HG02981 (cell line): Measurements from ENCODE around the gene ADH1A.
"Not testable (repeated sequence)": the region's sequence is repeated elsewhere in the genome, so short reads cannot be mapped to it uniquely, and the experiment has no call there.

Experiments used
- ATAC-seq: cut with Tn5 transposase; IDR thresholded peaks from one replicate; pipeline ENCODE4 v1.9.1; 2021; ENCODE audit warnings: mild to moderate bottlenecking, moderate library complexity; ENCODE audit not compliant: unreplicated experiment

The ADH1A gene

GRCh38 chr4:99290848-99291786, at the start of gene ADH1A:
TSS of gene ADH1A (minus strand) at chr4:99290985. CDS start at chr4:99290914, 71 bp downstream.
- no peak for ATAC-seq

GRCh38 chr4:99339172-99339571, 48.4 kb upstream of the ADH1A start:
- no peak for ATAC-seq

DNA sequence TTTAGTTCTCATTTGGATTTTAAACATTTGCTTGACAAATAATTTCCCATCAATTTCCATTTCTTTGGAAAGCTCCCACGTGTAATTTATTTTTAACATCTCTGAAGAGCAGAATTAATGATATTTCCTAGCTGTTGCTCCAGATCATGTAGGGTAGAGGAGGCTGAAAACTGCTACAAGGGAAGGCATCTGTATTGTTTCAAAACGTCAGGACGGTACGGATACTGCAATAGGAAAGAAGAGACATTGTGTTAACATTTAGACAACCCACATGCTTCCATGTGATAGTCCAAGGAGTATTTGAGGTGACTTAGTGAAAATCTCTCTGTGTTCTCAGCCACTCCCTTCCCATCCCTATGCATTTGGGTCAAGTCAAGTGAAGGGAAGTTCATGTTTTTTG, 45.8 kb upstream of the ADH1A start:
- ATAC-seq = no peak

DNA sequence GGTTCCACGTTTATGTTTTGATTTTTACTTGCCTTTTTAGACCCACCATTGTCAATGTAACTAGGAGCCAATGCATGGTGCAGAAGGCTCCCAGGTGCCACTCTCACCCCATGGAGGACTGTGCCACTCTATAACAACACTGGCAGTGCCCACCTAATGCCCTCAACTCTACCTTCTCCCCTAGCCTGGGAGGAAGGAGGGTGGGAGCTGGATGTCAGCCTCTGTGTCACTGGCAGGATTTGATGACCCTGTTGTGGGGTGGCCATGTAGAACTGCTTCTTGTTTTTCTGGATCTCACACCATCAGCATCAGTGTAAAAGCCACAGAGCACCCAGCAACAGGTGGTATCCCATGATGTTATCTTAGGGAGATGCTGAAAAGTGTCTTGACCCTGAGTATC, 44.1 kb upstream of the ADH1A start:
- ATAC-seq = no peak

DNA sequence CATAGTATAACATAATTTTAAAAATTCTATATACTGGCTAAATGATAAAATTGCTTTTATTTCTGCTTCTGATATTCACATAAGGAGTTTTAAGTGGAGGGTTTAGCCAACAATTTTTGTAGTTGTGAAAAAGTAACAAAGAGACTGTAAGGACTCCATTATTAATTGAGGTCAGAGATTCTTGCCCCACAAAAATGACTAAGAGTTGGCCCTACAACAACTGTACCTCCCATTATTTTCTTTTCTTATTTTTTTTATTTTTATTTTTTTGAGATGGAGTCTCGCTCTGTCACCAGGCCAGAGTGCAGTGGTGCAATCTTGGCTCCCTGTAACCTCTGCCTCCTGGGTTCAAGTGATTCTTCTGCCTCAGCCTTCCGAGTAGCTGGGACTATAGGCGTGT, 39.9 kb upstream of the ADH1A start:
- no peak for ATAC-seq

GRCh38 chr4:99329876-99330275, 39.1 kb upstream of the ADH1A start:
- ATAC-seq = no peak

DNA sequence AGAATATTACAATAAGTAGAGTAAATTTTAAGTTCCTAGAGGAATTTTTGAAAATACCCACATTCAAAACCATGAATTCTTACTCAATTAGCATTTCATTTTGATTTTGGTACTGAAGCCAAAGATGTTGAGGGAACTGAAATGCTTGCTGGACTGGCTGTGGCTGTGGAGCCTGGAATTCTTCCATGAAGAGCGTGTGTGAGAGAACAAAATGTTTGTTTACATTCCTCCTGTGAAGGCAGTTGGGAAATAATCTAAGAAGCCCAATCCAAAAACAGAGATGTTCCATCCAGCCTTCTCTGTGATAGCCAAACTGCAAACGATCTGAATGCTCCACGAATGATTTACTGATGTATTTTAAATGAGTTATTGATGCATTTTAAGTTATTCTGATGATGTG, 34.2 kb upstream of the ADH1A start:
- ATAC-seq = no peak

DNA sequence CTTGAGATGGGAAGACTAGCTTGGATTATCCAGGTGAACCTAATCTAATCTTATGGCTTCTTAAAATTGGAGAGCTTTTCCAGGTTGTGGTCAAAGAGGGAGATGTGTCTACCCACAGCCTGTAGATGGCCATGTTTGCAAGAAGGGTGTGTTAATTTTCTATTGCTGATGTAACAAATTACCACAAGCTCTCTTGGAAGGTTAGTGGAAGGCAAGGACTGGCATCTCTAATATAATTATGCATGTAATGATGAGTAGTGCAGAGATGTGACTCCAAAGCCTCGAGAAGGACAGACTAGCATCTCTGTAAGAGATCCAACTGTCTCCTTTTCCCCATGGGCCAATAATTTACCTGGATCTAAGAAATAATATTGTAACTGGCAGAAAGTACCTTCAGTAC, 33.6 kb upstream of the ADH1A start:
- ATAC-seq = no peak

DNA sequence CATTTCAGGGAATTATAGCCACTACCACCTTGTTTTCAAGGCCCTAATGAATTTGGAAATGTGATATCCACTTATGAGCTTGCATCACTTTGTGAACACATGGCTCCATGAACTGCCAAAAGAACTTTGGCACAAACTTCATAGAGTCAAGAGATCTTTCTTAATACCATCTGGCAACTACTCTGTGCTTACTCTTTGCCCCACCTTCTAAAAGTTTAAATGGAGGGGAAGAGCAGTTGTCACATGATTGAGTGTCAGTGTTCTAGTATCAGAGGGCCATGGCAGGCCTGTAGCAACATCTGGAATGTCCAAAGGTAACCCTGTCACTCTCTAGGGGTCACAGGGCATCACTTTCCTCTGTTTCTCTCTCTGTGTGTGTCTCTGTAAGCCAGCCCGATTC, 33.0 kb upstream of the ADH1A start:
- no peak for ATAC-seq

DNA sequence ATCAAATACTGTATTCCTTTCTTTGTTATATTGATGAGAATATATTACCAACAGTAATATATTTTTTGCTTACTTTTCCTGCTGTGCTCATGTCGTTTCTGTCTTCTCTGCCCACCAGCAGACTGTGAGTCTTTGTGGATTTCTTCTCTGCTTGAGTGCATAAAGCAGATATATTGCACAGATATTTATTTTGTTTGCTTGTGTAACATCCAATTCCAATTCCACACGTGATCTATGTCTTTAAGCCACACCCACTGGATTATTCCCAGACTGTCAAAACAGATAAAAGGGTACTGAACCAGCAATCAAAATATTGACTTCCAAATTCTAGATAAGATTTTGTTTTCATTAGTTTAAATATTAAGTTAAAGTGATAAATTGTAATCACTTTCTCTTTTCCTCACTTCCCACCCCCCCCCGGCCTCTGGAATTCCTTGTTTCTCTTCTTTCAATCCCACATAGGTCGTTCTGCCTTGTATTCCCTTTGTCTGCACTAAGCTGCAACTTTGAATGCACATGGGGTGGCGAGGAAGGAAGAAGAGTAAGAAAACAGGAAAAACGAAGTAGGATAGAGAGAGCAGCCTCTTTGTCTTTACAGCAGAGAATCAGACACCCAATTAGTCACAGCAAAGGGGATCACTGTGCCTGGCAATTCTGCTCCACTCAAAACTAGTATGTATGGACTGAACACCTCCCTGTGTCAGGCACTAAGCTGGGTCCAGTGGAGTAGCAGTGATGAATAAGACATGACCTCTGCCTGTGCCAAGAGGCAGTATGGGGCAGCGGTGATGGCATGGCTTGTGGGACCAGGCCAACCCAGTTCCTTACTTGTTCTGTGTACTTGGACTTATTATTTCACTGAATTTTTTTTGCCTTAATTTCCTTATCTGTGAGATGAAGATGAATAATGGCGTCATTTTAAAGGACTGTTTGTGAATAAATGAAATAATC, 30.7 kb upstream of the ADH1A start, which contains the start of gene ADH1B:
Gene ADH1B (minus strand): TSS at position 161 of the 951 bp plus-strand sequence. CDS start 70 bp downstream, at position 91.
- ATAC-seq = no peak

DNA sequence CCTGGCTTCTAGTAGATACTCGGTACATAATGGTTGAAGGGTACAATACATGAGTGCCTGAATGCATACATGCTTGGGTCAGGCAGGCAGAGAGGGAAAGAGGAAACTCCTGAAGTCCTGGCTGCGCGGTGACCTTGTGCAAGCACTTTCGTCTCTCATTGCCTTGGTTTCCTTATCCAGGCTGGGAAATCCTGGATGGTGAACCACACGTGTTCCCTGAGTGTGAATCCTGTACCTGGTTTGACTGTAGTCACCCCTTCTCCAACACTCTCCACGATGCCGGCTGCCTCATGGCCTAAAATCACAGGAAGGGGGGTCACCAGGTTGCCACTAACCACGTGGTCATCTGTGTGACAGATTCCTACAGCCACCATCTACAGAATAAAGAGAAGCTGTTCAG, 27.0 kb upstream of the ADH1A start:
- not testable (repeated sequence) for ATAC-seq

- ATAC-seq = no peak
Measured at GRCh38 chr4:99317354-99317753, 26.6 kb upstream of the ADH1A start.

- no peak for ATAC-seq
Measured at GRCh38 chr4:99315839-99316238, 25.1 kb upstream of the ADH1A start.

DNA sequence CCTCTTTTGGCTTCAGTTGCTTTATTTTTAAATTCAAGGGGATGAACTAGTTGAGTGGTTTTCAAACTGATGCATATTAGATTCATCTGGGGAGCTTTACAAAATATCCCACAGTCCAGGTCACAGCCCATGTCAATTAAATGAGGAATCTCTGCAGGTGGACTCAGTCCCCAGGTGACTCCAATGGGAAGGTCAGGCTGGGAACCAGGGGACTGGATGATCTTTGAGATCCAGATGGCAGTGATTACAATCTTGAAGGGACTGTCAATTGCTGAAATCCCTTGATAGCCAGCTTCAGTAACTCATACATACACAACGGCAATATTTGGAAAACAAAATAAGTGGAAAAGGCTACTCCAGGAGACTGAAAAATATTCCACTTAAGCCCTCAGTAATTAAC, 23.4 kb upstream of the ADH1A start:
- no peak for ATAC-seq

- no peak for ATAC-seq
Measured at GRCh38 chr4:99310389-99310788, 19.6 kb upstream of the ADH1A start.

- ATAC-seq = no peak
Measured at GRCh38 chr4:99305638-99306400, 15.0 kb upstream of the ADH1A start.

DNA sequence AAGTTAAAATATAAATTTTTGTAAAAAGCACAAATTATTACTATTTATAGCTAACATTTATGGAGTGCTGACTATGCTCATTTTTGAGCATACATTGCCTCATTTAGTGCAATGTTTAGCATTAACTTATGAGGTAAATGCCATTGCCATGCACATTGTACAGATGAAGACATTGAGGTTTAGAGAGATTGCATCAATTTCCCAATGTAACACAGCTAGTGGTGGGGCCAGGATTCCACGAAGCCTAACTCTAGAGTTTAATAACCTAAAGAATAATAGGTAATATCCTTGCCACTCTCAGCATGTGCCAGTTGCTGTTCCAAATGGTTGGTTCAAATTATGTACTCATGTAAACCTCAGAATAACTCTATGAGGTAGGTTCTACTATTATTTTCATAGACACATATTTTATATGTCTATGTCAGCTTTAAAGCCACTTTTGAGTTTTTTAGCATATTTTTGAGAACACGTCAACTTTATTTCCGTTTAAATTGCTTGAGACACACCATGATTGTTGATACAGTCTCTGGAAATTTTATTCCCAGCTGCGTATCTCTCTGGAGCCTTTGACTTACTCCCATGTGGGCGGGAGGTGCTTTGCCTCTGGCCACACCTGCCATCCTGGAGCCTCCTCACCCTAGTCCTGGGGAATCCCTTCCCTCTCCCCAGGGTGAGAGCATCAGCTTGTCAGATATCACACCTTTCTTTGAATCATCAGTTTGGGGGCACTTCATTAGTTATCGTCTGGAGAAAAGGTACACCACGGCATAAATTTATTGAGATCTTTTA, 10.8 kb upstream of the ADH1A start:
- ATAC-seq = no peak

DNA sequence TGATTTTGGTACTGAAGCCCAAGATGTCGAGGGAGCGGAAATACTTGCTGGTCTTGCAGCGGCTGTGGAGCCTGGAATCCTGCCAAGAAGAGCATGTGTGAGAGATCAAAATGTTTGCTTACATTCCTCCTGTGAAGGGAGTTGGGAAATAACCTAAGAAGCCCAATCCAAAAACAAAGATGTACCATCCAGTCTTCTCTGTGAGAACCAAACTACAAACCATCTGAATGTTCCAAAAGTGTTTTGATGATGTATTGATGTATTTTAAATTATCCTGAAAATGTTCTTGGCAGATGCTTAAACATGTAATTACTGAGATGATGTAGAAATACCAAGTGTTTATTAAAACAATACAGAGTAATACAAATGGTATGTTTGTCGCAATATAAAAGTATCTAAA, 10.1 kb upstream of the ADH1A start:
- ATAC-seq = no peak

- ATAC-seq = no peak
Measured at GRCh38 chr4:99293357-99293756, 2.6 kb upstream of the ADH1A start.

GRCh38 chr4:99285387-99285786, 5.4 kb downstream of the ADH1A start:
- ATAC-seq = no peak
